DND-41 (cell line): ENCODE results near the gene DIAPH1.

Source experiments
- ATAC-seq: fragments of 200-7000 bp; cut with Tn5 transposase; 3 replicates; pipeline ENCODE4 v1.9.1; 2021; ENCODE audit warnings: low read depth; ENCODE audit not compliant: insufficient read depth
- DNase-seq: peaks from one replicate; pipeline ENCODE4 v3.0.0-alpha.2; 2020
- H2AFZ ChIP-seq: 2 replicates; pipeline ENCODE4 v1.6.0; 2012; ENCODE audit warnings: low read depth, low read length
- H3K27ac ChIP-seq: 2 replicates; pipeline ENCODE4 v1.5.1; 2012; ENCODE audit warnings: low read length, inconsistent platforms
- H3K27me3 ChIP-seq: fragments of 200-600 bp; sonication (generic); 2 replicates; pipeline ENCODE4 v1.6.0; 2012; ENCODE audit warnings: low read length, mild to moderate bottlenecking, inconsistent platforms; ENCODE audit not compliant: insufficient read depth, poor library complexity
- H3K36me3 ChIP-seq: 2 replicates; pipeline ENCODE4 v1.5.1; 2012; ENCODE audit warnings: low read length, inconsistent platforms; ENCODE audit not compliant: insufficient read depth
- H3K4me1 ChIP-seq: 2 replicates; pipeline ENCODE4 v1.5.1; 2012; ENCODE audit warnings: mild to moderate bottlenecking, low read length; ENCODE audit not compliant: insufficient read depth
- H3K4me2 ChIP-seq: 2 replicates; pipeline ENCODE4 v1.6.0; 2012; ENCODE audit warnings: mild to moderate bottlenecking, moderate library complexity, low read length, inconsistent platforms; ENCODE audit not compliant: insufficient read depth
- H3K4me3 ChIP-seq, 2 experiments: fragments of 200-600 bp in 1 of 2; shearing (Covaris generic) in 1 of 2; 2 replicates each; pipeline ENCODE4 v1.5.1; 2012 to 2016; ENCODE audit warnings: inconsistent platforms in 2 of 2, low read length in 2 of 2, mild to moderate bottlenecking in 2 of 2, low read depth in 1 of 2, moderate library complexity in 1 of 2
- H3K79me2 ChIP-seq: 2 replicates; pipeline ENCODE4 v1.6.0; 2012; ENCODE audit warnings: low read length, inconsistent platforms; ENCODE audit not compliant: insufficient read depth
- H3K9ac ChIP-seq: 2 replicates; pipeline ENCODE4 v1.6.0; 2012; ENCODE audit warnings: low read depth, mild to moderate bottlenecking, inconsistent platforms, low read length, moderate library complexity
- H3K9me3 ChIP-seq: 2 replicates; pipeline ENCODE4 v1.5.1; 2012; ENCODE audit warnings: low read length, moderate library complexity, mild to moderate bottlenecking, inconsistent platforms; ENCODE audit not compliant: insufficient read depth, severe bottlenecking
- H4K20me1 ChIP-seq: 2 replicates; pipeline ENCODE4 v1.6.0; 2012; ENCODE audit warnings: low read length; ENCODE audit not compliant: insufficient read depth
- CTCF ChIP-seq: IDR thresholded peaks from 2 replicates; pipeline ENCODE4 v1.5.1; 2012; ENCODE audit warnings: borderline replicate concordance, low read length, moderate library complexity, mild to moderate bottlenecking; ENCODE audit not compliant: poor library complexity, severe bottlenecking; ENCODE audit errors: extremely low read depth
- EZH2 ChIP-seq: IDR thresholded peaks from 3 replicates; pipeline ENCODE4 v1.6.1; 2012; ENCODE audit warnings: borderline replicate concordance, low read depth, mild to moderate bottlenecking, moderate library complexity, low read length, inconsistent platforms; ENCODE audit not compliant: severe bottlenecking

DIAPH1 gene

GRCh38 chr5:141512911-141513626 is 105.7 kb downstream of the DIAPH1 start:
- Histone ChIP-seq H3K4me2 (no peak overlapping the region), H3K4me1 (no peaks in the 10 kb centered on the region), H3K36me3 (peaks cover 57% of the 10 kb centered on the region), H2AFZ (no peak overlapping the region), H3K79me2 (no peaks in the 10 kb centered on the region), H3K27me3 (no peaks in the 10 kb centered on the region), H4K20me1 (peaks cover 2% of the 10 kb centered on the region; the same call in 1 of the 2 replicates), H3K9ac (no peak overlapping the region), H3K4me3 (no peak overlapping the region), H3K27ac (no peak overlapping the region), H3K9me3 (no peaks in the 10 kb centered on the region)
- ATAC-seq (no peak), DNase-seq (no peak)
- no peak for TF ChIP-seq CTCF
- TF ChIP-seq EZH2, result no peak

- Histone ChIP-seq H3K27ac (no peak overlapping the region), H2AFZ (no peak overlapping the region), H3K9ac (no peak overlapping the region), H3K36me3 (peaks cover 50% of the 10 kb centered on the region), H4K20me1 (peaks cover 2% of the 10 kb centered on the region; the same call in 1 of the 2 replicates), H3K4me3 (no peak overlapping the region), H3K79me2 (no peaks in the 10 kb centered on the region), H3K4me1 (no peaks in the 10 kb centered on the region), H3K9me3 (no peaks in the 10 kb centered on the region), H3K4me2 (no peak overlapping the region), H3K27me3 (no peaks in the 10 kb centered on the region)
- TF ChIP-seq CTCF (peak; percentile 81), EZH2 (no peak)
- peak; percentile 51 for ATAC-seq
- DNase-seq, result peak; percentile 56
Observed at GRCh38 chr5:141512390-141512910, 106.3 kb downstream of the DIAPH1 start.

GRCh38 chr5:141511771-141512325 is 107.0 kb downstream of the DIAPH1 start:
- no peaks in the 10 kb centered on the region for H3K9me3 ChIP-seq
- H3K27me3 ChIP-seq, result no peaks in the 10 kb centered on the region
- DNase-seq, result no peak
- TF ChIP-seq EZH2, result no peak
- no peak for TF ChIP-seq CTCF
- H3K4me2 ChIP-seq, result no peak overlapping the region
- H3K4me3 ChIP-seq, result no peak overlapping the region
- no peak overlapping the region for H3K27ac ChIP-seq
- no peaks in the 10 kb centered on the region for H3K79me2 ChIP-seq
- H2AFZ ChIP-seq, result no peak overlapping the region
- H3K9ac ChIP-seq, result no peak overlapping the region
- peaks cover 2% of the 10 kb centered on the region; the same call in 1 of the 2 replicates for H4K20me1 ChIP-seq
- no peaks in the 10 kb centered on the region for H3K4me1 ChIP-seq
- H3K36me3 ChIP-seq, result peaks cover 44% of the 10 kb centered on the region
- ATAC-seq, result no peak
